K562 (cell line): ENCODE measurements around the gene PFKFB2. TPM values are rescaled to one million over a fixed set of nuclear protein-coding genes. Genes with fewer than 3 reads are reported as not detected.

Source experiments
- BRD9 ChIP-seq: fragments of 450-650 bp; IDR thresholded peaks from 2 replicates; pipeline ENCODE4 v1.6.1; 2018; ENCODE audit warnings: low read depth; ENCODE audit not compliant: partially characterized antibody
- KAT8 ChIP-seq: fragments of 450-650 bp; IDR thresholded peaks from 2 replicates; pipeline ENCODE4 v1.6.1; 2016; ENCODE audit warnings: low read depth, mild to moderate bottlenecking
- POLR2B ChIP-seq: fragments of 450-650 bp; IDR thresholded peaks from 2 replicates; pipeline ENCODE4 v1.6.1; 2018; ENCODE audit warnings: low read depth; ENCODE audit not compliant: partially characterized antibody
- PPARD ChIP-seq: fragments of 250-450 bp; sonication (Bioruptor Pico); IDR thresholded peaks from 2 replicates; pipeline ENCODE4 v1.8.0; 2022; ENCODE audit warnings: inconsistent platforms, mild to moderate bottlenecking, moderate library complexity
- PTRF ChIP-seq: fragments of 450-650 bp; IDR thresholded peaks from 2 replicates; pipeline ENCODE4 v1.6.1; 2016; ENCODE audit warnings: mild to moderate bottlenecking, missing genetic modification characterization, missing compliant biosample characterization
- RBBP5 ChIP-seq: fragments of 200-600 bp; sonication (generic); IDR thresholded peaks from 2 replicates; pipeline ENCODE4 v1.6.1; 2012; ENCODE audit warnings: borderline replicate concordance, mild to moderate bottlenecking, low read length, control low read depth, inconsistent platforms; ENCODE audit not compliant: insufficient read depth, poor library complexity, severe bottlenecking
- RBM34 ChIP-seq: fragments of 200-400 bp; formaldehyde crosslinking; IDR thresholded peaks from 2 replicates; pipeline ENCODE4 v1.6.1; 2018; ENCODE audit warnings: low read length, borderline replicate concordance; ENCODE audit not compliant: insufficient read depth
- SIX5 ChIP-seq, 2 experiments: IDR thresholded peaks; 2 replicates each; pipeline ENCODE4 v1.6.1; 2011; ENCODE audit warnings: low read length in 2 of 2, borderline replicate concordance in 1 of 2, low read depth in 1 of 2, mild to moderate bottlenecking in 1 of 2, moderate library complexity in 1 of 2; ENCODE audit not compliant: insufficient read depth in 1 of 2
- SNRNP70 ChIP-seq: fragments of 200-400 bp; formaldehyde crosslinking; optimal IDR thresholded peaks from 2 replicates; pipeline ENCODE3; 2017; ENCODE audit warnings: low read depth, low read length
- SOX6 ChIP-seq: fragments of 450-650 bp; IDR thresholded peaks from 2 replicates; pipeline ENCODE4 v1.6.1; 2014; ENCODE audit warnings: mild to moderate bottlenecking
- SREBF2 ChIP-seq: sonication (generic); formaldehyde crosslinking; IDR thresholded peaks from 2 replicates; pipeline ENCODE4 v1.4.0; 2020; ENCODE audit warnings: mild to moderate bottlenecking, missing genetic modification reagents
- SRSF1 ChIP-seq: fragments of 200-400 bp; formaldehyde crosslinking; IDR thresholded peaks from 2 replicates; pipeline ENCODE4 v1.6.1; 2017; ENCODE audit warnings: mild to moderate bottlenecking, low read depth, low read length, moderate library complexity
- STAT5A ChIP-seq: IDR thresholded peaks from 2 replicates; pipeline ENCODE4 v1.6.1; 2012; ENCODE audit warnings: low read length, inconsistent platforms, borderline replicate concordance
- TCF3 ChIP-seq: sonication (generic); formaldehyde crosslinking; IDR thresholded peaks from 2 replicates; pipeline ENCODE4 v1.4.0; 2020; ENCODE audit warnings: mild to moderate bottlenecking, missing genetic modification reagents
- ZC3H11A ChIP-seq: IDR thresholded peaks from 2 replicates; pipeline ENCODE4 v1.6.1; 2012; ENCODE audit warnings: low read depth, low read length, improper control_type of control experiment
- polyA plus RNA-seq, 8 experiments: library from polyadenylated mRNA; depleted of rRNA in 4 of 8; stranded (reverse) in 5 of 8; unstranded in 3 of 8; fragments of >200 nt; fragmentation: Nextera tagmentation in 2 of 8; fragmentation: Illumina TruSeq in 1 of 8; extraction: Ambion mirVana in 2 of 8; extraction: Trizol in 1 of 8; gene quantifications; 2 replicates each; pipeline versions ENCODE4 v1.2.1 to v1.2.3, GENCODE V29; 2011 to 2014; ENCODE audit warnings: inconsistent platforms in 1 of 8, missing spikeins in 1 of 8
- total RNA-seq, 7 experiments: library from RNA; depleted of rRNA in 6 of 7; stranded (reverse); fragments of >200 nt in 6 of 7; fragmentation: Illumina TruSeq in 2 of 7; extraction: Trizol in 2 of 7; gene quantifications; 2 replicates each; pipeline versions ENCODE4 v1.2.1 to v1.2.3, GENCODE V29; 2011 to 2021; ENCODE audit warnings: low replicate concordance in 1 of 7
- TF ChIP-seq, protein P1 (sequence below): fragments of 450-650 bp; formaldehyde crosslinking; conservative IDR thresholded peaks from 2 replicates; pipeline ENCODE4 v1.4.0; 2022; ENCODE audit warnings: mild to moderate bottlenecking, missing genetic modification characterization
- TF ChIP-seq, protein P2 (sequence below): fragments of 450-650 bp; conservative IDR thresholded peaks from 2 replicates; pipeline ENCODE4 v1.6.1; 2016; ENCODE audit warnings: missing genetic modification characterization, low read depth, mild to moderate bottlenecking, missing compliant biosample characterization, moderate library complexity
- TF ChIP-seq, protein P3 (sequence below): fragments of 450-650 bp; IDR thresholded peaks from 2 replicates; pipeline ENCODE4 v1.7.0; 2016; ENCODE audit warnings: borderline replicate concordance
- TF ChIP-seq, protein P4 (sequence below), 3 experiments: fragments of 200-800 bp in 1 of 3; fragments of 250-450 bp in 1 of 3; fragments of 450-650 bp in 1 of 3; sonication (Bioruptor Pico) in 1 of 3; sonication (Bioruptor generic) in 1 of 3; formaldehyde crosslinking in 1 of 3; IDR thresholded peaks; 2 replicates each; pipeline versions ENCODE4 v1.6.1 to v1.8.0; 2016 to 2022; ENCODE audit warnings: mild to moderate bottlenecking in 2 of 3, missing genetic modification characterization in 2 of 3, missing compliant biosample characterization in 1 of 3, moderate library complexity in 1 of 3

Gene PFKFB2
- total and polyA plus RNA-seq, 9 of the 15 experiments (the other 6 are each of a cell fraction or from before 2014, with no cell fraction given), result 6.9 to 26.0 (median 16.4) TPM

DNA sequence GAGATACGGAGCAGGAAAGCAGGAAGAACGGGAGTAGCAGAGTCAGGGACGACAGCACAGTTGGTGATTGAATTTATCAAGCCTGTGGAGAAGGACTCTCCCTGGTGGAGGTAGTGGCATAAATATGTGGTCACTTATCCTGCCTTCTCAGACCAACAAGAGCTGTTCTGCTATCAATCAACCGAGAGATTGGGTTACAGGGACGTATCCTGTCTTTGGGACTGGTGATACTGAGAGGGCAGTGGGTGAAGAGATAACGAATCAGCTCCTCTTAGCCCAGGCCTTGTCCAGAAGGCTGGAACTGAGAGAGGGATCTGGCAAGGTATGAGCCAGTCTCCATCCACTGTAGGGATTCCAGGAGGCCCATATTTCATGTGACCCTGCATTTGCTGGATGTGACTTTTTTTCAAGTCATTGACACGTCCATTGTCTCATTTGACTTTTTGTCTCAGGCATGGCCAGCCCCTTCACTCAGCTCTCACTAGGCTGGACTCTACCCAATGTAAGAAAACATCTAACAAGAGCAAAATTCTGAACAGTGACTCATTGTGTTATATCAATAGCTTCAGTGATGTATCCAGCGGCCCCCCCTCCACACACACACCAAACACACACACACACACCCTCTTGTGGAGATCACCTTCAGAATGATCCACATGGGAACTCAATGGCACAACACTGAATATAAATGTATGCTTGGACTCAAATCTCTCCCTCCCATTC is 31.8 kb upstream of the PFKFB2 start (continued):
- TF ChIP-seq, protein P1, sequence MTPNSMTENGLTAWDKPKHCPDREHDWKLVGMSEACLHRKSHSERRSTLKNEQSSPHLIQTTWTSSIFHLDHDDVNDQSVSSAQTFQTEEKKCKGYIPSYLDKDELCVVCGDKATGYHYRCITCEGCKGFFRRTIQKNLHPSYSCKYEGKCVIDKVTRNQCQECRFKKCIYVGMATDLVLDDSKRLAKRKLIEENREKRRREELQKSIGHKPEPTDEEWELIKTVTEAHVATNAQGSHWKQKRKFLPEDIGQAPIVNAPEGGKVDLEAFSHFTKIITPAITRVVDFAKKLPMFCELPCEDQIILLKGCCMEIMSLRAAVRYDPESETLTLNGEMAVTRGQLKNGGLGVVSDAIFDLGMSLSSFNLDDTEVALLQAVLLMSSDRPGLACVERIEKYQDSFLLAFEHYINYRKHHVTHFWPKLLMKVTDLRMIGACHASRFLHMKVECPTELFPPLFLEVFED (CRISPR knock-in tag), result peak; percentile 66; the same call in 1 of the 2 replicates
- TF ChIP-seq ZC3H11A, result no peak
- peak; percentile 88 for TF ChIP-seq SOX6
- TF ChIP-seq STAT5A, result peak; percentile 88
- TF ChIP-seq, protein P2, sequence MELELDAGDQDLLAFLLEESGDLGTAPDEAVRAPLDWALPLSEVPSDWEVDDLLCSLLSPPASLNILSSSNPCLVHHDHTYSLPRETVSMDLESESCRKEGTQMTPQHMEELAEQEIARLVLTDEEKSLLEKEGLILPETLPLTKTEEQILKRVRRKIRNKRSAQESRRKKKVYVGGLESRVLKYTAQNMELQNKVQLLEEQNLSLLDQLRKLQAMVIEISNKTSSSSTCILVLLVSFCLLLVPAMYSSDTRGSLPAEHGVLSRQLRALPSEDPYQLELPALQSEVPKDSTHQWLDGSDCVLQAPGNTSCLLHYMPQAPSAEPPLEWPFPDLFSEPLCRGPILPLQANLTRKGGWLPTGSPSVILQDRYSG (tag), result peak; percentile 48; the same call in 1 of the 2 replicates
- TF ChIP-seq, protein P3, sequence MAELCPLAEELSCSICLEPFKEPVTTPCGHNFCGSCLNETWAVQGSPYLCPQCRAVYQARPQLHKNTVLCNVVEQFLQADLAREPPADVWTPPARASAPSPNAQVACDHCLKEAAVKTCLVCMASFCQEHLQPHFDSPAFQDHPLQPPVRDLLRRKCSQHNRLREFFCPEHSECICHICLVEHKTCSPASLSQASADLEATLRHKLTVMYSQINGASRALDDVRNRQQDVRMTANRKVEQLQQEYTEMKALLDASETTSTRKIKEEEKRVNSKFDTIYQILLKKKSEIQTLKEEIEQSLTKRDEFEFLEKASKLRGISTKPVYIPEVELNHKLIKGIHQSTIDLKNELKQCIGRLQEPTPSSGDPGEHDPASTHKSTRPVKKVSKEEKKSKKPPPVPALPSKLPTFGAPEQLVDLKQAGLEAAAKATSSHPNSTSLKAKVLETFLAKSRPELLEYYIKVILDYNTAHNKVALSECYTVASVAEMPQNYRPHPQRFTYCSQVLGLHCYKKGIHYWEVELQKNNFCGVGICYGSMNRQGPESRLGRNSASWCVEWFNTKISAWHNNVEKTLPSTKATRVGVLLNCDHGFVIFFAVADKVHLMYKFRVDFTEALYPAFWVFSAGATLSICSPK, result no peak
- no peak for TF ChIP-seq RBM34
- peak; percentile 97 for TF ChIP-seq TCF3 (CRISPR knock-in tag)
- TF ChIP-seq BRD9, result peak; percentile 81
- no peak for TF ChIP-seq PTRF (tag)
- peak; percentile 27 for TF ChIP-seq RBBP5
- no peak for TF ChIP-seq SIX5 (IDR thresholded peaks at IDR 0.05; ENCODE audit: borderline replicate concordance in 1 of 2, insufficient read depth in 1 of 2, low read depth in 1 of 2, low read length in 2 of 2)
- no peak for TF ChIP-seq SRSF1
- TF ChIP-seq PPARD (CRISPR knock-in tag), result no peak
- no peak for TF ChIP-seq KAT8
- TF ChIP-seq, protein P4, sequence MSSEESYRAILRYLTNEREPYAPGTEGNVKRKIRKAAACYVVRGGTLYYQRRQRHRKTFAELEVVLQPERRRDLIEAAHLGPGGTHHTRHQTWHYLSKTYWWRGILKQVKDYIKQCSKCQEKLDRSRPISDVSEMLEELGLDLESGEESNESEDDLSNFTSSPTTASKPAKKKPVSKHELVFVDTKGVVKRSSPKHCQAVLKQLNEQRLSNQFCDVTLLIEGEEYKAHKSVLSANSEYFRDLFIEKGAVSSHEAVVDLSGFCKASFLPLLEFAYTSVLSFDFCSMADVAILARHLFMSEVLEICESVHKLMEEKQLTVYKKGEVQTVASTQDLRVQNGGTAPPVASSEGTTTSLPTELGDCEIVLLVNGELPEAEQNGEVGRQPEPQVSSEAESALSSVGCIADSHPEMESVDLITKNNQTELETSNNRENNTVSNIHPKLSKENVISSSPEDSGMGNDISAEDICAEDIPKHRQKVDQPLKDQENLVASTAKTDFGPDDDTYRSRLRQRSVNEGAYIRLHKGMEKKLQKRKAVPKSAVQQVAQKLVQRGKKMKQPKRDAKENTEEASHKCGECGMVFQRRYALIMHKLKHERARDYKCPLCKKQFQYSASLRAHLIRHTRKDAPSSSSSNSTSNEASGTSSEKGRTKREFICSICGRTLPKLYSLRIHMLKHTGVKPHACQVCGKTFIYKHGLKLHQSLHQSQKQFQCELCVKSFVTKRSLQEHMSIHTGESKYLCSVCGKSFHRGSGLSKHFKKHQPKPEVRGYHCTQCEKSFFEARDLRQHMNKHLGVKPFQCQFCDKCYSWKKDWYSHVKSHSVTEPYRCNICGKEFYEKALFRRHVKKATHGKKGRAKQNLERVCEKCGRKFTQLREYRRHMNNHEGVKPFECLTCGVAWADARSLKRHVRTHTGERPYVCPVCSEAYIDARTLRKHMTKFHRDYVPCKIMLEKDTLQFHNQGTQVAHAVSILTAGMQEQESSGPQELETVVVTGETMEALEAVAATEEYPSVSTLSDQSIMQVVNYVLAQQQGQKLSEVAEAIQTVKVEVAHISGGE (CRISPR knock-in tag; IDR thresholded peaks at IDR 0.05), result peak in 1 of 3 experiments; percentile 77; a peak in 2 of 6 replicates
- TF ChIP-seq SREBF2, result no peak
- TF ChIP-seq SNRNP70, result no peak
- no peak for TF ChIP-seq POLR2B
